Raji (cell line): ENCODE results near the gene POLRMT.
A peak's percentile ranks its signal among the peaks of the same experiment; 100 is the strongest.

Source experiments
- POLR2A ChIP-seq: IDR thresholded peaks from 2 replicates; pipeline ENCODE4 v1.6.1; 2011; ENCODE audit warnings: low read depth, low read length, control low read depth; ENCODE audit not compliant: insufficient read depth

Gene POLRMT

DNA sequence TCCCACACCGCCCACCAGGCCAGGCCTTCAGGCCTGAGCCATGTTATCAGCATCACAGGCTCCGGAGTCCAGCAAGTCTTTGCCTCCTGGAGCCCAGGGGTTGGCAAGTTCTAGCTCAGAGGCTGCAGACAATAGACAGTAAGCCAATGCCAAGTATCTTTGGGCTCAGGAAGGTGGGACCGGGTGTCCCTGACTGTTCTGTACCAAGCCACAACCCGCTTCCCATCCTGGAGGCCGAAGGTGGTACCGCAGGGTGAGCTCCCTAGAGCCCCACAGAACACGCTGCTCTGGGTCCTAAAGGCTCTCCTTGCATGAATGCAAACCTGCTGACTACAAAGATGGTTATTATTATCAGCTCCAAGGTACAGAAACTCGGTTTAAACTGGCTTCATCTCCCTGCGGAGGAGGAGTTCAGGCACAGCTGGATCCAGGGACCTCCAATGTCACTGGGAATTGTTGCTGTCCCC lies 37.3 kb upstream of the POLRMT start:
- TF ChIP-seq POLR2A: no peak

DNA sequence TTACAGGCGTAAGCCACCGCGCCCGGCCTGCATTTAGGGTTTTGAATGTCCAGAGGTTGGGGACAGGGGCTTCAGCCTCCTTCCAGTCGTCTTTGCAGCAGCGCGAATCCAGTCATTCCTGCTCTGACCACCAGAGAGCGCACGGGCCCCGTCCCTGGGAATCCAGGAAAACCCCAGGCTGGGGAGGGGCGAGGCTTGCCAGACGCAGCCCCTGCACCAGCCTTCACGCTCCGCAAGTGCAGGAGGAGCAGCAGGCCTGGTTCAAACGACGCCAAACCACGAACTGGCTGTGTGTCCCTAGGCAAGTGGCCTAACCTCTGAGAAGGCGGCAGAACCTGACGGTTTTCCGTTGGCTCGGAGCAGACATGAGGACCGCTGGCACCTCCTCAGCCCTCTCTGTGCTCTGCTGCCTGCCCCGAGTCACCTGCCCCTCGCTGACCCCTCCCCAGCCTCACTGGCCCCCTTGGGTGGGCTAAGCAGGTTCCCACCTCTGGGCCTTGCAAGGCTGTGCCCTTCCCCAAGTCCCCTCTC lies 31.6 kb upstream of the POLRMT start:
- 0 out of 2 replicates have a peak, but pooled peaks have one; percentile 21 for TF ChIP-seq POLR2A

DNA sequence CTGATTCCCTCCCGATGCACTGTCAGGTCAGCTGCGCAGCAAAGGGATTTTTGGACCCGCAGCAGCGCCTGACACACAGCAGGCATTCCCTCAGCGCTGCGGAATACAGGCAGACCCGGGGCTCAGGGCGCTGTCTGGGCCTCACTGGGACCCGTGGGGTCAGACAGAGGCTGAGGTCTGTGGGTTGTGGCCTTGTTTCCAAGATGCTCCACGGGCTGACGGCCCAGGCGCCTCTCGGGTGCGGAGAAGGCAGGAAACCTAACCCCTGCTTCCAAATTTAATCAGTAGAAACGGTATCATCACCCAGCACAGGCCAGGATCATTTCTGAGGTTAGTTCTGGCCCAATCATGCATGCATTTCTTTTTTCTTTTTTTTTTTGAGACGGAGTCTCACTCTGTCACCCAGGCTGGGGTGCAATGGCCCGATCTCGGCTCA lies 30.4 kb upstream of the POLRMT start:
- no peak for TF ChIP-seq POLR2A

DNA sequence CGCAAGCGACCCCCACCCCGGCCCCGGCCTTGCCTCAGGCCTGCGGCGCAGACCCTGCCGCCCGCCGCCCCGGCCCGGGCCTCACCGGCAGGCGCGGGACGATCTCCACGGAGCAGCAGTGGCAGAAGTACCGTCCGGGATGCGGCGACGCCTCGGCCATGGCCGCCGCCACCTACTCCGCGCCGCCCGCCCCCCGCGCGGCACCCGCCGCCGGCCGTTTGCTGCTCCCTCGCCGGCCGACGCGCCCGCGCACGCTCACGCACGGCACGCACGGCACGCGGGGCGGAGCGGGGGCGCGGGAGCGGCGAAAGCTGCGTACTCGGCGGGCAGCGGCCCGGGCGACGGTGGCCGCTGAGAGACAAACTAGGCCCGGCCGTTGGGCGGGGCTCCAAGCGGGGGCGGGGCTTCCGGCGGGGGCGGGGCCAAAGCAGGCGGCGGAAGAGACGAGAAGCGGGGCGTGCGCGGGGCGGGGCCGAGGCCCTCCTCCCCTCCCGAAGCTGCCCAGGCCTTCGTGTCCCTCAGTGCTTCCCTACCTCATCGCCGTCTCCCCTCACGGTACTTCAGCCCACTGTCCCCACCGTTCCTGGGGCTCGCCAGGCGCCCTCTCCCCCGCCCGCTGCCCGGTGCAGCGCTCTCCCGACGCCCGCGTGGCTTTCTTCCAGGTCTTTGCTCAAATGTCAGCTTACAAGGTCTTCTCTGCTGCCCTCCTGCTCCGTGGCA lies 29.8 kb upstream of the POLRMT start, which contains the start of gene RNF126:
Gene RNF126 (minus strand): TSS at position 253 of the 720 bp plus-strand sequence. CDS start 93 bp downstream, at position 160.
- TF ChIP-seq POLR2A: peak; percentile 83

DNA sequence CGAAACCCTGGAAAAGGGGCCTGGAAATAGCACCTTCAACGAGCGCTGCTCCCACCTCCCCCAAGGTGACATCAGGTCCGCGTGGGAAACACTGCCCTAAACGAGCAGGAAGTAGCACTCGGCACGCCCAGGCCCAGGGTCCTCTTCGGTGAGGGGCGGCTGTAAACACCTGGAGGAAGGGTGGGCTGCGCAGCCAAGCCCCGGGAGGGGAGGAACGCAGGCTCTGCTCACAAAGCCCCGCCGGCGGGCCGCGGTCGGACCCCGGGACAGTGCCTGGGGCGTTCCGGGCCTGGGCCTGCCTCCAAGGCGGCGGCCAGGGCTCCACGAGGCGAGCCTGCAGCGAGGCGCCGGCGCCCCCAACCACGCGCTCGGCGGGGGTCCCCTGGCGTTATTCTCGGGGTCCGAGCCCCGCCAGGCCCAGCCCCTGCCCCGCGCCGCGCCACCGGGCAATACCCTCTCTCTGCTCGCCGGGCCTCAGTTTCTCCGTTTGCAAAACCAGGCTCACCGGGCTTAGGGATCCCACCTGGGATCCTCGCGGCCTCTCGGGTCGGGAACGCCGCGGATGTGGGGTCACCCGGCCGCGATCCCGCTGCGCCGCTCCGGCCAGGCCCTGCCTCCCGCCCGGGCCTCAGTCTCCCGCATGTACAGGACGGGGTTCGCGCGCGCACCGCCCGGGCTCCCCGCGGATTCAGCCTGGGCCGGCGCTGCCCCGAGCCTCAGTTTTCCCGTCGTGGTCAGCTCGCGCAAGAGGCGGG lies 29.0 kb upstream of the POLRMT start:
- TF ChIP-seq POLR2A: peak; percentile 65

DNA sequence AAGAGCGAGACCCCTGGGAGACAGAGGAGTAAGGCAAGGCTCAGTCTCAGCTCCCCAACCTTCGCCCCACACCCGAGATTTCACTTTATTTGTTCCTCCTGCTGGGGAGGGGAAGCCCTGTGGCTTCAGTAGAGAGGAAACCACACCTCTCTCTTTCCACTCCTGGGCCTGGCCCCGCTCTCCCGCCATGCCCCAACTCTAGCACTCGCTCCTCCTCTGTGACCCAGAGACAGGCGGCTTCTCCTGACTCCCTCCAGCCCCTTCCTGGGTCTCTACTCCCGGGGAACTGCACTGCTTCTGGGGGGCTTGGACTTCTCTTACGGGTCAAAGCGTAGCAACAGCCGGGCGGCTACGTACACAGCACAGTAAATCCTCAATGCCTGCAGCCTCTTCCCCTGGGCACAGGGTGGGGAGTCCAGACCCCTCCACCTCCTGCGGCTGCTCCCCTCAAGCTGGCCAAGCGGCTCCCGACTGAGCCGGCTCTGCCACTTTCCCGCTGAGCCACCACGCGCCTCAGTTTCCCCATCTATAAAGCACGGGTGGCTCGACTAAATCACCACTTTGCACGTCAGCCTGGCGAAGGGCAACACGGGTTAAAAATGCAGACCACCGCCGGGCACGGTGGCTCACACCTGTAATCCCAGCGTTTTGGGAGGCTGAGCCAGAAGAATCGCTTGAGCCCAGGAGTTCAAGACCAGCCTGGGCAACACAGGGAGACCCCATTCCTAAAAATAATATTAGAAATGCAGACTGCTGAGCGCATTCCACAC lies 28.3 kb upstream of the POLRMT start:
- TF ChIP-seq POLR2A: 0 out of 2 replicates have a peak, but pooled peaks have one; percentile 21

DNA sequence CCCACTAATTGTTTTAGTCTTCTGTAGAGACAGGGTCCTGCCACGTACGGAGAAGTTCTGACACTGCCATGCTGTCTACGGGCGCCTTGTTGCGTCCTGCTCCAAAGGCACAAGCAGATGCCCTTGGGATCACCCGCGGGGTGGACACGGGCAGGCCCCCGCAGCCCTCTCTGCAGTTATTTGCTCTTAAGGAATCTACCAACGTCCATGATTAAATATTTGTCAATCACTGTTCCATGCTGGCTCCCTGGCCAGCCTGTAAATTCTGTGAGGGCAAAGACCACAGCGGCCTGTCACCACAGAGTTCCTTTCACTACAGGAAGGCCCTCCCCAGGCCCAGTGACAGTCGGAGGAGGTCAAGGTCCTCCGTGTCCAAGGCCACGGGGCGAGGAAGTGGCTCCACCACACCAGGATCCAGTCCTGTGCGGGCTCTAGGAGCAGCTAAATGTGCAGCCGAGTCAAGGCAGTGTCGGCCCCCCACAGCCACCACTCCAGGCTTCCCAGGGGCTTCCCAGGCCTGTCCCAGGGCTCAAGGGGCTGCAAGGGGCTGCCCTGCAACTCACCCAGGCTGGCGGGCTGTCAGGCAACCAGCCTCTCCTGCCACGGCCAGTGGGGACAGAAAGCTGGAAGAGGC lies 27.6 kb upstream of the POLRMT start:
- TF ChIP-seq POLR2A: no peak

DNA sequence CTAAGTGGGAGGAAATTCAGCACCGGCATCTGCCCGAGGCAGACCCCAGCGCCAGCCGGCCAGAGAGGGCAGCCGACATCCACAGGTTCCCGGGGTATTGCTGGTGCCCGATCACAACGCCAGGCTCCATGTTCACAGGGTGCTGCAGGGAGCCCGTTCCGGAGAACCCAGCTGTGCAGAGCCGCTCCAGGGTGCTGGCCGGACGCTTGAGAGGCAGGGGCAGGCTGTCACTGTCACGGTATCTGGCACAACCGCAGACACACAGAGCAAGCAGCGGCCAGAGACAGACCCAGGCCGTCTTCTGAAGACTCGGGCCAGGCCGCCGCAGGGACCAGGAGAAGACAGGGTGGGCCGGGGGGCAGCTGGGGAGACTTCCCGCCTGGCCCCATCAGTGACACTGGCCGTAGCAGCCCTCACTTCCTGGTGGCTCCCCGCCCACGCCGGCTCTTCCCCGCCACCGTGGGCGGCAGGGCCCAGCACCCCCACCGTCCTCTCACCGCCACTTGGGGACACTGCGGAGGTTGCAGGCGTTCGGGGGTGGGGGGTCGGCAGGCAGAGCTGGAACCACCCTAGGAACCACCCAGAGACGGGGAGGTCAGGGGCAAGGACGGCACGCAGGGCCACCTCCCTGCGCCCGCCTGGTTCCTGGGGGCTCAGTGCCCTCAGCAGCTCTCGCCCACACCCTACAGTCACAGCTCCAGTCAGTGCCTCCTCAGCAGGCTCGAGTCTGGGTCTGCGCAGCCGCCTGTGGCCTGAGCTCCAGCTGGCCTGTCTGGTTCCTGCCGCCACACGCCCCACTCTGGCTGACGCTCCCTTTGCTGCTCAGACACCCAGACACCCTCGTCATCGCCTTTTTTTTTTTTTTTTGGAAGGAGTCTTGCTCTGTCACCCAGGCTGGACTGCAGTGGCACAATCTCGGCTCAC lies 25.8 kb upstream of the POLRMT start:
- TF ChIP-seq POLR2A: no peak

DNA sequence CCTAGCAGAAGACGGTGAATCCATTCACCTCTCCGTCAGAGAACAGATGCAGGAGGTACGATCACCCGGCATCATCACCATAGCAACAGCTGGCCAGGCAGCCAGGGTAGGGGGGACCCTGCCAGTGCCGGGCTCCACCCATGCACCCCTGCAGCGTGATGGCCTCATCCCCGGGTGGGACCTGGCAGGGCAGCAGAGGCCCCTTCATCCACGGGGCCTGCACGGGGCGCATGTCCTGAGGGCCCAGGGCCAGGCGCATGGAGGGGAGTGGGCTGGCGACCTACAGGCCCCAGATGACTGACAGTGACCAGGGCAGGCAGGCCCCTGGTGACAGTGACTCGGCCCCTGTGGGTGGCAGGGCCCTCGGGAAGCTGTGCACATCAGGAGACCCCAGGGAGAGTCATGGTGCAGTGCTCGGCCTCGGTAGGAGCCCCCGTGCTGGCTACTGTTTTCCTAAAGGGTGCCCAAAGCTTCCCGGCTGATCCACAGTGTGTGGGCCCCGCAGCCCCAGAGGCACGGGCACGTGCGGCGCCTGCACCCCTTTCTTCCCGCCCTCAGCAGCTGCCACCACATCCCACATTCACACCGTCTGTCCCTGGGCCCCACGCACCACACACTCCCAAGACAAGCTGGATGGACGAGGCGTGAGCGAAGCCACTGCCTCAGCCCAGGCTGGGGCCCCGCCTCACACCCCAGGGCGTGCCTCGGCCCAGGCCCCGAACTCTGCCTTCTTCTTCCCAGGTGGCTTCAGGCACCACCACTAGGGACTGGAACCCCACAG lies 24.9 kb upstream of the POLRMT start:
- no peak for TF ChIP-seq POLR2A

DNA sequence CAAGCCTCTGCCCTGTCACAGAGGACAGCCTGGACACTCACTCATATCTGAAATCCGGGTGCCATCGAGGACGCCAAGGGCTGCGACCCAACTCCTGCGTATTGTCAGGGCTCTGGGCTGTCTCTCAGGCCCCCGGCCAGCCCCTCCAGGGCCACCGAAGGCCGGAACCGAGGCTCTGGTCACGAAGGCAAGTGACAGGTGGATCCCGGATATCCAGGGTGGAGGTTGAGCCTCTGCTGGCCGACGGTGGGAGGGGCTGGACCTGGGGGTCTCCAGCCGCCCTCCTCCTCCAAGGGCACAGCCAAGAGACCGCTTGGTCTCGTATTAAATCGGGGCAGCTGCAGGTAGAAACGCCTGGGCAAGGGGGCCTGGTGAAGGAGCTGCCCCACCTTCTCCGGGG lies 24.3 kb upstream of the POLRMT start:
- no peak for TF ChIP-seq POLR2A

DNA sequence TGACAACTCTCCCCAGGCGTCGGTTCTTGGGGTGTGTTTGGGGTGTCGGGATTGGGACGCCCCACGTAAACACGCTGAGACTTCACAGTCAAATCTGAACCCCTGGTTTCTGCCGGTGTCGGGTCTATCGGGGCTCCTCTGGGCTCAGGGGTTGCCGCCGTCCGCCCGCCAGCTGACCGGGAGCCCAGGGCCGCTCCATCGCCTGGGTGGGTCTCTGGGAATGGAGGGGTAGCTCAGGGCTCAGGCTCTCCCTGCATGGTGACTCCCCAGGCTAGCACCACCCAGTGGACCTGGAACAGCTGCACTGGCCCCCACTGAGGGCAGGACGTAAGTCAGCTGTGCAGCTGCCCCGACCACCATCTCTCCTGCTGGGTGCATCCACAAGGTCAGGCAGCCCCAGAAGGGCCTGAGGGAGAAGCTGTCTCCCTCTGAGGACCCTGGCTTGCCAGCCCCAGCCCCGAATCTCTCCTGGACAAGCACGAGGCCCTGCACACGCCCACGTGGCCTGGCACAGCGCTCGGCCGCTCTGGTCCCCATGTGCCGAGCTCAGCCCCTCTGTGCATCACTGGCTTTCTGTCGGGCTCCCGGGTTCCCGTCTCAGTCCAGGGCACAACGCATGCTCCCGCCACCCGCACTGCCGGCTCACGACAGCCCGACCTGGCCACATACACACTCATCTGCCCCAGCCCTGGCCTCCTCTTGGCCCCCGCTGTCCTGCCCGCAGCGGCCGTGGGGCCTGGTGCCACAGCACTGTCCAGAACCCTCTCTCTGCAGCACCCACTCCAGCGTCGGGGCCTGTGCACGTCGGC lies 23.6 kb upstream of the POLRMT start:
- no peak for TF ChIP-seq POLR2A

DNA sequence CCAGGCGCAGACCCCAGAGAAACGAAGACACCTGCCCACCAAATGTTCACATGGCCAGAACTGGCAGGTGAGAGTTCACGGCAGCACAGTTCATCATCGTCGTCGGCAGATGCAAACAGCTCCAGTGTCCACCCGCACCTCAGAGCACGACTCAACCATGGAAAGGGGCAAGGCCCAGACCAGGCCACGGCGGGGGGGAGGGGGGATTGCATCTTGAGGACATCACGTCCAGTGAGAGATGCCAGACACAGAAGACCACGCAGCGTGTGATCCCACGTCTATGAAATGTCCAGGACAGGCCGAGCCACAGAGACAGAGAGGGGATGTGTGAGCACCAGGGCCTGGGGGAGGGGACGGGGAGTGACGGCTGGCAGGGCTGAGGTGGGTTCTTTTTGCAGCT lies 22.4 kb upstream of the POLRMT start:
- no peak for TF ChIP-seq POLR2A
